Stimulated activated effector memory CD8-positive, alpha-beta T cell treated with anti-CD3 and anti-CD28 coated beads, Interleukin-12 subunit alpha, Interleukin-12 subunit beta, amount 100 ng/mL, for 72 hours (primary cell): Measurements from ENCODE around the gene S100A5.

ENCODE experiments used
- ATAC-seq: fragments of 150-1000 bp; cut with Tn5 transposase; 2 replicates; pipeline ENCODE4 v1.10.0; 2021
- DNase-seq, 2 donors: peaks; one replicate each; pipeline ENCODE4 v3.0.0; 2021 to 2022; ENCODE audit warnings: low spot score in 2 of 2
- H3K27ac Mint-ChIP-seq: one replicate; pipeline ENCODE4 v1.8.0; 2022; ENCODE audit warnings: mild to moderate bottlenecking, mixed read lengths
- H3K36me3 Mint-ChIP-seq: one replicate; pipeline ENCODE4 v1.8.0; 2022; ENCODE audit warnings: mild to moderate bottlenecking, mixed read lengths
- H3K4me1 Mint-ChIP-seq: one replicate; pipeline ENCODE4 v1.8.0; 2022; ENCODE audit warnings: mixed read lengths
- H3K4me3 Mint-ChIP-seq: one replicate; pipeline ENCODE4 v1.8.0; 2022; ENCODE audit warnings: mild to moderate bottlenecking, mixed read lengths
- H3K9me3 Mint-ChIP-seq: one replicate; pipeline ENCODE4 v1.8.0; 2022; ENCODE audit warnings: mixed read lengths

Gene S100A5

DNA sequence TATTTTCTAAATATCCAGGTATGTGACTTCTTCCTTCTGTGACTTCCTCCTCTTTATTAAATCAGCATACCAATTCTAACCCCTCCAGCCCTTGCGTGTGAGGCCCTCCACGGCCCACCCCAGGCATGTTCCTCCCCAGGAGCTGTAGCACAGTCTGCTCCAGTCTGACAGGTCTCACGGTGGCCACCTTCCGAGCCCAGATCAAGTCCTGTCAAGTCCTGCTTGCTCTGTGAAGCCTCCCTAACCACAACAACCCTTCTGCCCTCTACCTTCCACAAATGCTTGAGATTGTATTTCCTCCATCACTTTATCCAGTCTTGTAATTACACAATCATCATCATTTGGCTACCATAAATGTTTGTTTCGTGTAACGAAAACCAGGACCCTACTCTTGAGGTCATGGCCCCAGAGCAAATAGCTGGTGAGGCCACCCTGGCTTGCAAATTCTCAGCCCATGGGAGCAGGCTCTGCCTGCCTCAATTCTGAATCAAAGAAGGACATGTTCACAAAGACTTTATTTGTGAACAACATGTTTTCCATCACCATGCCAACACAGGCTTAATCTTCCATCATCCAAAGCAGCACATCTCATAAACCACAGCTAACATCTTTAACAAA, 47.3 kb downstream of the S100A5 start:
- no peak overlapping the region for H3K4me3 Mint-ChIP-seq
- H3K9me3 Mint-ChIP-seq = no peaks in the 10 kb centered on the region
- ATAC-seq (no peak), DNase-seq (no peak)
- no peak overlapping the region for H3K27ac Mint-ChIP-seq
- no peaks in the 10 kb centered on the region for H3K36me3 Mint-ChIP-seq
- H3K4me1 Mint-ChIP-seq = no peaks in the 10 kb centered on the region

DNA sequence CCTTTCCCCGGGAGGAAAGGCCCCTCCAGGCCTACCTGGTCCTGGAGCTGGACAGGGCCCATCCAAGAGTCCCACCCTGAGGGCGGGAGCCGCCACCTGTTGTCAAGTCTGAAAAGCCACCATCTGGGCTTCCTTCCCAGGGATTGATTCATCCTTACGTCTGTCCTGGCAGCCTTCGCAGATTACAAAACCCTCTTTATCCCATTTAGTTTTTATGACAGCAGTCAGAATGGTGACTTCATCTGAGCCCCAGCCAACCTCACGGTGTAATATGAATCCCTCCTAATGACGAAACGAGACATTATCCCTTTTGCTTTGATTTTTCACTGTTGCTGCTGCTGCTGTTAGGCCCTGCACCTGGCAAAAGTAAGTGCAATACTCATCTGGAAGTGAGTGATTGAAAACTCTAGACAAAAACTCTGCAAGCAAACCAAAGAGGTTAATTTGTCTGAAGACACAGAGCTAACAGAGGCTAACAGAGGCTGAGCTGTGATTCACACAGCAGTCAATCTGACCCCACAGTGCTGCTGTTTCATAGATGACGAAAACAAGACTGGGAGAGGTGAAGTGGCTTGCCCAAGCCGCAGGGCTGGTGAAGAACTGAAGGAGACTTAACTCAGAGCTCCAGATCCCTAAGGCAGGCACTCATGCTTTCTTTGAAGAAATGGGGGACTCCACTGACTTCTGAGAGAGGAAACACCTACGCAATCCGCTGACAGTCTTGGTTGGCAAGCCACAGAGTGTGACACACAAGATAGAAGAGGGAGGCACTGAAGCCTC, 50.3 kb downstream of the S100A5 start:
- Mint-ChIP-seq H3K4me3 (no peak overlapping the region), H3K36me3 (no peaks in the 10 kb centered on the region), H3K4me1 (no peaks in the 10 kb centered on the region), H3K9me3 (no peaks in the 10 kb centered on the region), H3K27ac (peak overlapping the region; percentile 15)
- ATAC-seq = peak; percentile 77
- no peak for DNase-seq

DNA sequence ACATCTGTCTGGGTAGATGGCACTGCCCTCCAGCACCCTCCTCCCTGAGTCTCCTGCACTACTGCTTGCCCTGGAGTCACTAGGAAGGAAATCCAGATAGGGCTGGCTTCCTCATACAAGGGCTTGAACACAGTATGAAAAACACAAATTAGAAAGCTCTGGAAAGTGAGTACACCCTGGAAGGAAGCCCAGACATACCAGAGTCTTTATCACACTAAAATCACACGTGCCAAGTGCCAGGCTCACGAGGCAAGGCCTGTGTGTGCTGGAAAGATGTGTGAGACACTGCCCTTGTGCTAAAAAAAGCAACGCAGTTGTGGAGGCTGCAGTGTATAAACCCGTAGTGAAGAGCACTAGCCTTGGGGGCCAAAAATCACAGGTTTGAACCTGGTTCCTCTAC, 52.0 kb downstream of the S100A5 start:
- no peaks in the 10 kb centered on the region for H3K9me3 Mint-ChIP-seq
- H3K27ac Mint-ChIP-seq = no peak overlapping the region
- no peaks in the 10 kb centered on the region for H3K4me1 Mint-ChIP-seq
- no peaks in the 10 kb centered on the region for H3K36me3 Mint-ChIP-seq
- no peak for DNase-seq
- H3K4me3 Mint-ChIP-seq = no peak overlapping the region
- no peak for ATAC-seq

DNA sequence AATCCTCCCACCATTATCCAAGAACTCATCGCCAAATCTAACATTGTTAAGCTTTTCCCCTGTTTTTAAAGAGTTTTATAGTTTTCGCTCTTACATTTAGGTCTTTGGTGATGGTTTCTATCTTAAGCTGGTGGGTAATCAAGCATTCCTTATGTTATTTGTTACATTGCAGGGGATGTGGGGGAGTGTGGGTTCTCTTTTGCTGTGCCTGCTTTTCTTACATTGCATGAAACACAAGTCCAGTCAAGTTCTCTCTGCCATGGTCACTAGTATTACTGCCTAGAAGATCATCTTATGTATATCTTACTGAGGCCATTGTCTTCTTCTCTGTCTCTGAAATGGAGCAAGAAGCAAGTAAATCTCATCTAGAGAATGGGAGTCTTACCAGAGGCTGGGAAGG, 53.0 kb downstream of the S100A5 start:
- DNase-seq = no peak

More for the DNA sequence above, 53.0 kb downstream of the S100A5 start:
- no peak overlapping the region for H3K4me3 Mint-ChIP-seq
- H3K36me3 Mint-ChIP-seq = no peaks in the 10 kb centered on the region
- ATAC-seq = no peak
- no peak overlapping the region for H3K27ac Mint-ChIP-seq
- H3K9me3 Mint-ChIP-seq = no peaks in the 10 kb centered on the region
- H3K4me1 Mint-ChIP-seq = no peaks in the 10 kb centered on the region
